WTC11 (cell line): Measurements from ENCODE around the gene SKIC8. TPM values are rescaled to one million over a fixed set of nuclear protein-coding genes. Genes with fewer than 3 reads are reported as not detected.

Experiments used
- ATAC-seq: fragments of 200-7000 bp; cut with Tn5 transposase; 2 replicates; pipeline ENCODE4 v1.10.0; 2021; ENCODE audit warnings: mild to moderate bottlenecking, moderate library complexity
- CTCF ChIA-PET: fragments of 300-600 bp; sonication (Branson Sonifier 250); formaldehyde crosslinking; loops from one replicate; lab custom pipeline; 2021; ENCODE audit warnings: antibody characterized with exemption; lab: Charles Lee
- POLR2A ChIA-PET: fragments of 350-600 bp; sonication (Branson Sonifier 250); formaldehyde crosslinking; loops from one replicate; lab custom pipeline; 2021; ENCODE audit warnings: antibody characterized with exemption; lab: Charles Lee
- DNase-seq: peaks from one replicate; pipeline ENCODE4 v3.0.0; 2021; ENCODE audit warnings: low spot score
- H3K27ac Mint-ChIP-seq: 2 replicates; pipeline ENCODE4 v1.8.0; 2021; ENCODE audit warnings: mixed read lengths
- H3K27me3 Mint-ChIP-seq: 2 replicates; pipeline ENCODE4 v1.8.0; 2021; ENCODE audit warnings: low read depth, mild to moderate bottlenecking, moderate library complexity, mixed read lengths
- H3K36me3 Mint-ChIP-seq: 2 replicates; pipeline ENCODE4 v1.8.0; 2021; ENCODE audit warnings: mixed read lengths
- H3K4me1 Mint-ChIP-seq: 2 replicates; pipeline ENCODE4 v1.8.0; 2022; ENCODE audit warnings: mixed read lengths
- H3K4me3 Mint-ChIP-seq: 2 replicates; pipeline ENCODE4 v1.8.0; 2021; ENCODE audit warnings: mild to moderate bottlenecking, moderate library complexity, mixed read lengths
- H3K9me3 Mint-ChIP-seq: 2 replicates; pipeline ENCODE4 v1.8.0; 2021; ENCODE audit warnings: mixed read lengths
- ATF1 ChIP-seq: sonication (generic); formaldehyde crosslinking; IDR thresholded peaks from 2 replicates; pipeline ENCODE4 v1.8.1; 2023; ENCODE audit warnings: mild to moderate bottlenecking, moderate library complexity, missing genetic modification reagents
- CREB1 ChIP-seq: sonication (generic); formaldehyde crosslinking; IDR thresholded peaks from 2 replicates; pipeline ENCODE4 v1.8.0; 2023; ENCODE audit warnings: mild to moderate bottlenecking, missing genetic modification reagents
- E2F4 ChIP-seq: sonication (generic); formaldehyde crosslinking; IDR thresholded peaks from 2 replicates; pipeline ENCODE4 v1.8.1; 2022; ENCODE audit warnings: low read depth, mild to moderate bottlenecking, moderate library complexity, missing genetic modification reagents, borderline replicate concordance
- ETV6 ChIP-seq: sonication (generic); formaldehyde crosslinking; IDR thresholded peaks from 2 replicates; pipeline ENCODE4 v1.8.1; 2022; ENCODE audit warnings: mild to moderate bottlenecking, missing genetic modification reagents
- GABPB1 ChIP-seq: sonication (generic); formaldehyde crosslinking; IDR thresholded peaks from 2 replicates; pipeline ENCODE4 v1.8.1; 2023; ENCODE audit warnings: mild to moderate bottlenecking, missing genetic modification reagents
- GRHL2 ChIP-seq: fragments of 250-450 bp; sonication (Bioruptor Pico); IDR thresholded peaks from 2 replicates; pipeline ENCODE4 v1.8.0; 2022; ENCODE audit warnings: mild to moderate bottlenecking, moderate library complexity; ENCODE audit not compliant: insufficient replicate concordance, severe bottlenecking
- GTF2I ChIP-seq: fragments of 250-450 bp; sonication (Bioruptor Pico); conservative IDR thresholded peaks from 2 replicates; pipeline ENCODE4 v1.4.0; 2021; ENCODE audit warnings: mild to moderate bottlenecking
- JAZF1 ChIP-seq: fragments of 250-450 bp; sonication (Bioruptor Pico); IDR thresholded peaks from 2 replicates; pipeline ENCODE4 v1.9.0; 2021; ENCODE audit warnings: moderate library complexity, mild to moderate bottlenecking, inconsistent platforms
- NFATC4 ChIP-seq: fragments of 250-450 bp; sonication (Bioruptor Pico); IDR thresholded peaks from 2 replicates; pipeline ENCODE4 v1.9.0; 2021; ENCODE audit warnings: mild to moderate bottlenecking
- NFE2L1 ChIP-seq: sonication (generic); formaldehyde crosslinking; IDR thresholded peaks from 2 replicates; pipeline ENCODE4 v1.8.1; 2023; ENCODE audit warnings: missing genetic modification reagents
- NR3C1 ChIP-seq: sonication (generic); formaldehyde crosslinking; conservative IDR thresholded peaks from 2 replicates; pipeline ENCODE4 v1.8.1; 2023; ENCODE audit warnings: low read depth, mild to moderate bottlenecking, missing genetic modification reagents
- OVOL2 ChIP-seq: fragments of 250-450 bp; sonication (Bioruptor Pico); IDR thresholded peaks from 2 replicates; pipeline ENCODE4 v1.9.0; 2021; ENCODE audit warnings: mild to moderate bottlenecking, borderline replicate concordance
- TEAD1 ChIP-seq: sonication (generic); formaldehyde crosslinking; IDR thresholded peaks from 2 replicates; pipeline ENCODE4 v1.8.0; 2022; ENCODE audit warnings: mild to moderate bottlenecking, missing genetic modification reagents
- ZBTB43 ChIP-seq: sonication (generic); formaldehyde crosslinking; IDR thresholded peaks from 2 replicates; pipeline ENCODE4 v1.8.1; 2023; ENCODE audit warnings: mild to moderate bottlenecking, missing genetic modification reagents
- ZNF396 ChIP-seq: fragments of 250-450 bp; sonication (Bioruptor Pico); IDR thresholded peaks from 2 replicates; pipeline ENCODE4 v1.8.0; 2021; ENCODE audit warnings: mild to moderate bottlenecking, moderate library complexity, borderline replicate concordance
- ZNF416 ChIP-seq: fragments of 250-450 bp; sonication (Bioruptor Pico); IDR thresholded peaks from 2 replicates; pipeline ENCODE4 v1.9.0; 2021; ENCODE audit warnings: mild to moderate bottlenecking, inconsistent platforms
- ZNF671 ChIP-seq: fragments of 250-450 bp; sonication (Bioruptor Pico); IDR thresholded peaks from 2 replicates; pipeline ENCODE4 v1.8.0; 2021; ENCODE audit warnings: mild to moderate bottlenecking
- total RNA-seq: library from RNA; stranded (reverse); gene quantifications from 3 replicates; pipeline ENCODE4 v1.2.3, GENCODE V29; 2021
- TF ChIP-seq, protein P1 (sequence below): sonication (generic); formaldehyde crosslinking; IDR thresholded peaks from 2 replicates; pipeline ENCODE4 v1.8.0; 2022; ENCODE audit warnings: mild to moderate bottlenecking, missing genetic modification reagents
- TF ChIP-seq, protein P2 (sequence below): fragments of 250-450 bp; sonication (Bioruptor Pico); conservative IDR thresholded peaks from 2 replicates; pipeline ENCODE4 v1.9.0; 2021; ENCODE audit warnings: mild to moderate bottlenecking
- TF ChIP-seq, protein P3 (sequence below): sonication (generic); formaldehyde crosslinking; IDR thresholded peaks from 2 replicates; pipeline ENCODE4 v1.8.1; 2022; ENCODE audit warnings: low read depth, missing genetic modification reagents, borderline replicate concordance

Gene SKIC8
- total RNA-seq, 1 experiment from 2014 or later: 55.6 TPM

- TF ChIP-seq, protein P1, sequence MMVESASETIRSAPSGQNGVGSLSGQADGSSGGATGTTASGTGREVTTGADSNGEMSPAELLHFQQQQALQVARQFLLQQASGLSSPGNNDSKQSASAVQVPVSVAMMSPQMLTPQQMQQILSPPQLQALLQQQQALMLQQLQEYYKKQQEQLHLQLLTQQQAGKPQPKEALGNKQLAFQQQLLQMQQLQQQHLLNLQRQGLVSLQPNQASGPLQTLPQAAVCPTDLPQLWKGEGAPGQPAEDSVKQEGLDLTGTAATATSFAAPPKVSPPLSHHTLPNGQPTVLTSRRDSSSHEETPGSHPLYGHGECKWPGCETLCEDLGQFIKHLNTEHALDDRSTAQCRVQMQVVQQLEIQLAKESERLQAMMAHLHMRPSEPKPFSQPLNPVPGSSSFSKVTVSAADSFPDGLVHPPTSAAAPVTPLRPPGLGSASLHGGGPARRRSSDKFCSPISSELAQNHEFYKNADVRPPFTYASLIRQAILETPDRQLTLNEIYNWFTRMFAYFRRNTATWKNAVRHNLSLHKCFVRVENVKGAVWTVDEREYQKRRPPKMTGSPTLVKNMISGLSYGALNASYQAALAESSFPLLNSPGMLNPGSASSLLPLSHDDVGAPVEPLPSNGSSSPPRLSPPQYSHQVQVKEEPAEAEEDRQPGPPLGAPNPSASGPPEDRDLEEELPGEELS (CRISPR knock-in tag): no peak
- TF ChIP-seq CREB1 (CRISPR knock-in tag) (no peak), E2F4 (no peak)
These were observed 41.7 kb downstream of the SKIC8 start (continued) for GRCh38 chr15:78257681-78258080.

- ATAC-seq: no peak
- peaks cover 3% of the 10 kb centered on the region; the same call in 1 of the 2 replicates for H3K4me1 Mint-ChIP-seq
- no peaks in the 10 kb centered on the region for H3K9me3 Mint-ChIP-seq
- H3K27ac Mint-ChIP-seq: no peak overlapping the region
- no peak for DNase-seq
- ChIA-PET CTCF (no interaction called here), POLR2A (no interaction called here)
- no peaks in the 10 kb centered on the region for H3K36me3 Mint-ChIP-seq
- no peak overlapping the region for H3K4me3 Mint-ChIP-seq
- TF ChIP-seq ZNF416: no peak
- TF ChIP-seq ZNF671 (CRISPR knock-in tag): no peak
- TF ChIP-seq, protein P2, sequence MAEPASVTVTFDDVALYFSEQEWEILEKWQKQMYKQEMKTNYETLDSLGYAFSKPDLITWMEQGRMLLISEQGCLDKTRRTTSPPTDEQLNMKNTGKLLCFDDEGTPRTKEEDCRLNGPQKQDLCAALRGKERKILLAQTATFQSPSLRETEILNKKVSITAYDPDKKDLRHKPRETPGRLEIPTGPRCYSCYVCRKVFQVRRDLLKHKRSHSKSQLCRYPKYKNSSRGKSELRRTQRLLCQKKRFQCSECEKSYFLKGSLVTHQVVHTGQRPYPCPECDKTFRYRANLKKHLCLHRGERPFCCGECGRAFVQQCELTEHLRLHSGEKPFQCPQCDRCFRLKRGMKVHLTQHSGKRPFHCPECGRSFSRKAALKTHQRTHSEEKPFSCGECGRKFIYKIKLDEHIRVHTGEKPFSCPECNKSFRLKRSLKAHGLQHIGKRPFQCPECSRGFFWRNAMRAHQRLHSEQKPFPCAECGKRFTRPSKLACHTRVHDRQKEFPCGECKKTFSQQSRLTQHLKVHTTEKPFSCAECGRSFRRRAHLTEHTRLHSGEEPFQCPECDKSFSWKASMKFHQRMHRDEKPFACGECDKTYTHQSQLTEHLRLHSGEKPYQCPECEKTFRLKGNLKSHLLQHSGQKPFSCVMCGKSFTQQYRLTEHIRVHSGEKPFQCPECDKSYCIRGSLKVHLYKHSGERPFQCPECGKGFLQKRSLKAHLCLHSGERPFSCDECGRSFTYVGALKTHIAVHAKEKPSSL: no peak
- H3K27me3 Mint-ChIP-seq: peaks cover 6% of the 10 kb centered on the region; the same call in 1 of the 2 replicates
These were observed 43.4 kb downstream of the SKIC8 start for GRCh38 chr15:78256044-78256437.

GRCh38 chr15:78255421-78256043 lies 43.9 kb downstream of the SKIC8 start:
- no peak for ATAC-seq
- Mint-ChIP-seq H3K4me1 (peaks cover 3% of the 10 kb centered on the region; the same call in 1 of the 2 replicates), H3K36me3 (no peaks in the 10 kb centered on the region), H3K4me3 (no peak overlapping the region), H3K27me3 (peaks cover 6% of the 10 kb centered on the region; the same call in 1 of the 2 replicates), H3K9me3 (no peaks in the 10 kb centered on the region), H3K27ac (no peak overlapping the region)
- POLR2A ChIA-PET: no interaction called here
- CTCF ChIA-PET: no interaction called here
- no peak for TF ChIP-seq GTF2I
- no peak for TF ChIP-seq NFATC4 (CRISPR knock-in tag)
- no peak for TF ChIP-seq ATF1 (CRISPR knock-in tag)
- TF ChIP-seq NFE2L1 (CRISPR knock-in tag): no peak
- TF ChIP-seq TEAD1 (CRISPR knock-in tag): no peak
- no peak for TF ChIP-seq ETV6
- TF ChIP-seq, protein P3, sequence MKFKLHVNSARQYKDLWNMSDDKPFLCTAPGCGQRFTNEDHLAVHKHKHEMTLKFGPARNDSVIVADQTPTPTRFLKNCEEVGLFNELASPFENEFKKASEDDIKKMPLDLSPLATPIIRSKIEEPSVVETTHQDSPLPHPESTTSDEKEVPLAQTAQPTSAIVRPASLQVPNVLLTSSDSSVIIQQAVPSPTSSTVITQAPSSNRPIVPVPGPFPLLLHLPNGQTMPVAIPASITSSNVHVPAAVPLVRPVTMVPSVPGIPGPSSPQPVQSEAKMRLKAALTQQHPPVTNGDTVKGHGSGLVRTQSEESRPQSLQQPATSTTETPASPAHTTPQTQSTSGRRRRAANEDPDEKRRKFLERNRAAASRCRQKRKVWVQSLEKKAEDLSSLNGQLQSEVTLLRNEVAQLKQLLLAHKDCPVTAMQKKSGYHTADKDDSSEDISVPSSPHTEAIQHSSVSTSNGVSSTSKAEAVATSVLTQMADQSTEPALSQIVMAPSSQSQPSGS: no peak
- TF ChIP-seq ZNF671 (CRISPR knock-in tag): no peak
- no peak for TF ChIP-seq ZBTB43 (CRISPR knock-in tag)
- no peak for TF ChIP-seq NR3C1 (CRISPR knock-in tag)
- no peak for TF ChIP-seq OVOL2 (CRISPR knock-in tag)
- TF ChIP-seq GABPB1 (CRISPR knock-in tag): no peak
- TF ChIP-seq ZNF396 (CRISPR knock-in tag): no peak
- no peak for TF ChIP-seq GRHL2 (CRISPR knock-in tag)
- no peak for TF ChIP-seq JAZF1 (CRISPR knock-in tag)
- TF ChIP-seq, all 79 proteins: peak for 0
- no peak for DNase-seq
